Anterior cingulate cortex (tissue), 58 donors: ENCODE measurements around the gene HOATZ.

Experiments used
- DNase-seq, 58 donors: peaks; one replicate each; lab custom pipeline; 2025; lab: John Stamatoyannopoulos, UW

HOATZ gene

DNA sequence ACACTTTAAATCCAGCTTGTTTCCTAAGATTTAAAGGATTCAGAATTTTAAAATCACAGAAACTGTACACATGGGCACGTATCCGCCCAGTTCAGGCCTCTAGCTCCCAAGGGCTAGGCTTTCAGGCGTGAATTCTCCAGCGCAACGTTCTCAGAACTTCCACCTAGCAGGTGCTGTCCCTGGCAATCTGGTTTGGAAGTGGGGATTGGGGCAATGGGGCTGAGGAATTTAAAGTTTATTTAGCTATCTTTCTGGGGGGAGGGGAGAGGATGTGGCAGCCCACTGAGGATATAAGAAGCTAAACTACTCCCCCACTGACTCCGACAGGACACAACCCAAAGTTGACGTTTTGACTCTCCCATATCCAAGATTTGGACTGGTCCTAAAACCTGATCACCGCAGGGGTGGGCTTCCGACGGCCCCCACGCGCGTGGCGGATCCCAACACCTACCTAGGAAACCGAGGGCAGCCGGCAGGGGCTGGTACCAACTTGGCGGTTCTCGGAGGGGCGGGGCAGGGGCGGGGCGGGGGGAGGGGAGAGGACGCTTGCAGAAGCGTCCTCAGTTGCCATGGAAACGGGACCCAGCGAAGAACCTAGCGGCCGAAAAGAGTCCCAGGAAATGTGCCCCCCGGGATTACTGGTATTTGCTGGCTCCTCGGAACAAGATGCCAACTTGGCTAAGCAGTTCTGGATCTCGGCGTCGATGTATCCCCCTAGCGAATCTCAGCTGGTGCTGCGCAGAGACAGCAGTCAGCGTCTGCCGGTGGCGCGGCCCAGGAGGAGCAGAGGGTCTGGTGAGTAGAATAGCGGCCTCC is at the start of gene HOATZ:
HOATZ (plus strand) TSS at position 563 of the 816 bp plus-strand sequence; CDS start at position 570, 7 bp downstream.
- DNase-seq: peak in 9 of 58 donors; percentile 3 to 47 (median 18)

DNA sequence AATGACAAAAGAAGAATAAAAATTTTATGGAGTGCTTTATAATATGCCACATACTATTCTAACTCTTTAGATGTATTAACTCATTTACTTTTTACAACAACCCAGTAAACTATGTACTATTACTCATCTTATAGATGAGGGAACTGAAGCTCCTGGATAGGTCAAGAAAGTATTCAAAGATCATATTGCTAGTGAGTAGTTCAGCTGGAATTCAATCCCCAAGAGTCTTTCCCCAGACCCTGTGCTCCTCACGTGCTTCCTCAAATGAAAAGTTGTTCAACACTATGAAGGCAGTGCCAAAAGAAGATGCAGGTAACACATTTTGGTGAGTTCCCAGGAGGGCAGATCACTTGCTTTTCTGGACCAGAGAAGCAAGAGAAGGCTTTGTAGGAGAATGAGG is 49.2 kb upstream of the HOATZ start:
- no peak for DNase-seq

DNA sequence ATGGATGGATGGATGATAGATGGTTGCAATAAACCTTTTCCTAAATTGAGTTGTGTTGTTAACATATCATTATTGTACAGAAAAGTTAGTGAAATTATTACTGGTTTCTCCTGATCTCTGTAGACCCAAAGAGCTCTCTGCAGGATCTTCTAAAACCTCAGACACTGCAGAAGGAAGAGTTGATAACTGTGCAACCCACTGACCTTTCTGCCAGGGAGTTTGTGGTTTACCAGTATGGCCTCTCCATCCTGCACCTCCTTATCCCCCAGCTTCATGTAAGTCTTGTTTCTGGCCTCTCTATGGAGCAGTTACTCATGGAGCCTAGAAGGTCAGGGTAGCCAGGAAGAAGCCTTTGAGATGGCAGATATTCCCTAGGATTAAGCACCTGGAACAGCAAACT is 48.0 kb upstream of the HOATZ start:
- no peak for DNase-seq

DNA sequence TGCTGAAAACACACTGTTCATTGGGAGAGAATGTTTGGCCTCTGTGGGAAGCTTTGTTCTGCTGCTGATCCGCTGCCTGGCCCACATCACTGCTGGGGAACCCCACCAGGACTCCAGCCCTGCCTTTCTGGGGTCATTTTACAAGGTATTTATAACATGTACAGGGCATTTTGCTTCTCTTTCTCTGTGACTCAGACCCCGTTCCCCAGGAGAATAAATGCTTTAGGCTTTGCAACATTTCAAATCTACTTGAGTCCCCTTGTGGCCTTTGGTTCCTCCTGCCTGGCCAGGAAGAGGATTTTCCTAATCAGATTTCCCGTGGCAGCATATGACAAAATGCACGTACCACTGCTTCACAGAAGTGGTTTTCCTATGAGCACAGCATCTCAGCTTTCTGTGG is 45.4 kb upstream of the HOATZ start:
- no peak for DNase-seq

DNA sequence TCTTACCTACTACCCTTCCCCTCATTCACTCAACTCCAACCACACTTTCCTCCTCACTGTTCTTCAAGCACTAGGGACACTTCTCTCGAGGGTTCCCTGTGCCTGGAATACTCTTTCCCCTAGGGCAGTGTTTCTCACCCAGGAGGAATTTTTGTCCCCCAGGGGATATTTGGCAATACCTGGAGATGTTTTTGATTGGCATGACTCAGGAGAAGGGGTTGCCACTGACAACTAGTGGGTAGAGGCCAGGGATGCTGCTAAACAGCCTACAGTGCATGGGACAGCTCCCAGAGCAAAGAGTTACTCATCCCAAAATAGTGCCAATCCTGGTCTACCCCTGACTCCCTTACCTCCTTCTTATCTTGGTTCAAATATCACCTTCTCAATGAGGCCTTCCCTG is 42.4 kb upstream of the HOATZ start:
- no peak for DNase-seq

DNA sequence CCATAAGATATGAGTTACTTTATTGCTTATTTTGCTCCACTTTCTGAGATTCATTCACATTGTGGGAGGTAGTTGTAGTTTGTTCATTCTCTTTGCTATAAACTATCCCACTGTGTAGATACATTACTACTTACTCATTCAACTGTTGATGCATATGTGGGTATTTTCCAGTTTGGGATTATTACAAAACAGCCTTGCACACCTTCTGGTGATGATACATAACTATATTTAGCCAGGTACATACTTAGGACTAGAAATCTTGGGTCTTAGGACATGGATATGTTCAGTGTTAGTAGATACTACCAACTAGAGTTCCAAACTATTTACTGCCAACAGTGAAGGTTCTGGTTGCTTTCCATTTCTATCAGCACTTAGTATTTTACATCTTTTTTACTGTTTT is 40.1 kb upstream of the HOATZ start:
- no peak for DNase-seq

DNA sequence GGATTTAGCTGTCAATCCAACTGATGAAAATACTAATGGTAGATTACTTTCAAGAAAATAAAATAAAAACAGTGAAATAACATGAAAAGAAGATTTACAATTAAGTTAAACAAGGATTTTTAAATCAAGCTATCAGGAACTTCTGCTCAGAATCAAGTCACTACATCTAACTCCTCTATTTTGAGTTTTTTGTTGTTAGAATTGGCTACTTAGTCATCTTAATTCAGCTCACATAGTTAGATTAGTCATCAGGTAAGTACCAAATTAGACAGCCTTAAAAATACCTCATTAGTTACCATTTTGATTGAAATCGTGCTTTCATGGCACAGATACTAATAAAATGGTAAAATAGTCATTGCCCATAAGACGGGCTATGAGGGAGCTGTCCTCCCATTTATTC is 38.2 kb upstream of the HOATZ start:
- no peak for DNase-seq

DNA sequence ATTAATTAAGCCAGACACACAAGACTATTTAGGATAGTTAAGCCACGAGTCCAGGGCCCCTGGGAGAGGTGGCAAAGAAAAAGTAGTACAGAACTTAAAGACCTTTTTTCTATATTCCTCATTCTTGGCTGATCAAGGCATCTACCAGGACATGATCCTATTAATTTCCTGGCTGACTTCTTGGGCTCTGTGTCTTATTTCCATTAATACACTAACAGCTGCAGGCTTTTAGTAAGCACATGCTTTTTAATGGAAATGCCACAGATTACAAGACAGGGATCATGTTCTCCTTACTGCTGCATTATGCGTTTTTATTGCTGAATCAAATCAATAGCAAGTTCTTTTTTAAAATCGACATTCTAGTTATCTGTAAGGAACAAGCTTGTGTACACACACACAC is 37.6 kb upstream of the HOATZ start:
- no peak for DNase-seq

DNA sequence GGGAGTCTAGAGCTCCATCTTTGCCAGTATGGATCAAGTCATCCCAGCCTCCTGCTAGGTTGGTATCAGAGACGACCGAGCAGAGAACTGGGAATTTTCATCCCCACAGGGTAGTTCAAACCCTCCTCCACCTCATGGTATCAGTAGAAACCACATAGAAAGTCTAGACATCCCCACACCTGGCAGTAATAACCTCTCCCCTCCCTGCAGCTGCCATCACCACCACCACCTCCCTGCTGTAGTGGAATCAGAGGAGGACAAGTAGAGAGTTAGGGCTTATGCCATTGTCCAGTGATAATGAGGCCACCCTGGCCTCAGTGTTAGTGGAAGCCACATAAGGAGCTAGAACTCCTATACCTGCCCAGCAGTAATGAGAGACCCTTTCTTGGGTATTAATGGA is 36.7 kb upstream of the HOATZ start:
- no peak for DNase-seq

DNA sequence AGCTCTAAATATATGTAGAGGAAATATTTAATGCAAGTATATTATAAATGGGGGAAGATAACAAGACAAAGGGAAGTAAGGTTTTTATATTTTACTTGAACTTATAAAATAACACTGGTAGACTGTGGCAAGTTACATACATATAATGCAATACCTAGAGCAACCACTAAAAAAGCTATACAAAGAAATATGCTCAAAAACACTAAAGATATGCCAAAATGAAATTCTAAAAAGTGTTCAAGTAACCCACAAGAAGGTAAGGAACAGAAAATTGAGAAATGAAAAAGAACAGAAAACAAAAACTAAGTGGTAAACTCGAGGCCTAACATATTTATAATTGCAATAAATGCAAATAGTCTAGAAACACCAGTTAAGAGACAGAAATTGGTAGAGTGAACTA is 34.9 kb upstream of the HOATZ start:
- DNase-seq: no peak

DNA sequence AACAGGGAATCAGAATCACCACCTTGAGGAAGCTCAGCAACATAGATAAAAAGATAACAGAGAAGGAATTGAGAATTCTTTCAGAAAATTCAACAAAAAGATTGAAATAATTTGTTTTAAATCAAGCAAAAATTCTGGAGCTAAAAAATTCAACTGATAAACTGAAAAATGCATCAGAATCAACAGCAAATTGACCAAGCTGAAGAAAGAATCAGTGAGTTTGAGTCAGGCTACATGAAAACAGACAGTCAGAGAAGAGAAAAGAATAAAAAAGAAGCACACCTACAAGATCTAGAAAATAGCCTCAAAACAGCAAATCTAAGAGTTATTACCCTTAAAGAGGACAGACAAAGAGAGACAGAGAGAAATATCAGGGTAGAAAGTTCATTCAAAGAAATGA is 31.1 kb upstream of the HOATZ start:
- no peak for DNase-seq

DNA sequence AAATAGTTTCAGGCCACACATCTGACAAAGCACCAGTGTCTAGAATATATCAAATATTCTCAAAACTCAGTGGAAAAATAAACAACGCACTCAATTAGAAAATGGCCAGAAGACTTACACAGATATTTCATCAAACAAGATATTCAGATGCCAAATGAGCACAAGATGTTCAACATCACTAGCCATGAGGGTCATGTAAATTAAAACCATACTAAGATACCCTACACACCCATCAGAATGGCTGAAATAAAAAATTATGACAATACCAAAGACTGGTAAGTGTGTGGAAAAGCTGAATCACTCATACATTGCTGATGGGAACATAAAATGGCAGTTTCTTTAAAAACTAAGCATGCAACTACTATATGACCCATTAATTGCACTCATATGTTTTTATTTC is 24.1 kb upstream of the HOATZ start:
- no peak for DNase-seq

DNA sequence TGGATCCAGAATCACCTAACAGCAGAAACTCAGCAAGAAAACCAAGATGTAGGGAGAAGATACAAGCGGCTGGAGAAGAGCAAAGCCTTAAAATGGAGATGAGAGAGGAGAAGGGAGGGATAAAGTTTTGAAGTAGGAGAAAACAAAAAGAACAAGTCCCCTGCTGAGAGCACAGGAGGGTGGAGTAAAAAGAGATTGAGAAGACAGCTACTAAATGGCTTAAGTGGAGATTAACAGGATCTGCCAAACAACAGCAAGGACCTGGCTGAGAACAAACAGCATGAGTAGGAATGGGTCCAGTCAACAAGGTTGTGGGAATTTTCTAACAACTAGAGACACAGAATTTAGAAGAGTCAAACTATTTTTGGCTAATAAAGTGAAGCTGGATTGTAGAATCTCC is 20.5 kb upstream of the HOATZ start:
- DNase-seq: no peak

DNA sequence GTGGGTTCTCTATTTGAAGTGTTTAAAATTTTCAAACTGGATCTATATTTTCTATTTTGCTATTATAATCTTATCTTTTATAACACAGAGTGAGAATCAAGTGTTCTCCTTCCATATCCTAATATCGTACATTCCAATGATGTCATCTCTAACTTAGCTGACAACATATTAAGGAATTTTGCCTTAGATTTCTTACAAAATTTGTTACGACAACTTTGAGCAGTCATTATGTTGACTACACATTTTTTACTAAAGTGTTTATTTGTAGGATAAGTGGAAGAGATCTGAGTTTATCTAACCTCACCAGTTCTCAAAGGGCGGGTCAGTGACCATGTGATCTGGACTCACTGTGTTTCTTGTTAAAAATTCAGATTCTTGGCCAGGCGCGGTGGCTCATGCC is 15.1 kb upstream of the HOATZ start:
- no peak for DNase-seq

DNA sequence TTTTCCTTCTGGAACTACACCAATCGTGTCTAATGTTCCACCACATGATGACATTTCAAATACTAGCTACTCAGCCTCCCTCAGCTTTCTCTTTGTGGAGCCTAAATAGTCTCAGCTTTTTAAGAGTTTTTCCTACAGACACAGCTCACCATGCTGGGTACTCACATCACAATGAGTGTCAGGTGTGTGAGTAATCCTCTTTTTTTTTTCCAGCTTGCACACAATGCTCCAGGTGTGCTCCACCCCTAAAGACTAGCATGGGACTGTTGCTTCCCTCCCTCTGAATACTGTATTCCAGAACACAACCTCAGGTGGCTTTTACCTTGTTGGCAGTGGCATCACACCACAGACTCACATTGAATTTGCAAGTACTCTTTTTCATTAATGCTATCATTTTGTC is 14.1 kb upstream of the HOATZ start:
- DNase-seq: no peak

DNA sequence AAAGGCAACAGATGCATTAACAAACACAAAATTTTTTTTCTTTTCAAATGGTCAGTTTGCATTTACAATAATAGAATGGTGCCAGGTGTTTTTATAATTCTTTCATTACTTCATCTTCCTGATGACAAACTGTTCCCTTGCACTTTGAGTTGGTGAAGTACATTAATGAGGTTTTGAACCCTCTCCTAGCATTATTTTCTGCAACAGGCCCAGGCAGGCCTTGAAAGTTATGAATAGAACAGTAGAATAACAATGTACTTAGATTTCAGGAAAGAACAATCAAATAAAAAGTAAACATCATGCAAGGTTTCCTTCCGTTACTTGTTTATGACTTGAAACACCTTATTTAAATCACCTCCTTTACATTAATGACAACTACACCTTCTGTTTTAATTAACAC is 12.0 kb upstream of the HOATZ start:
- no peak for DNase-seq

DNA sequence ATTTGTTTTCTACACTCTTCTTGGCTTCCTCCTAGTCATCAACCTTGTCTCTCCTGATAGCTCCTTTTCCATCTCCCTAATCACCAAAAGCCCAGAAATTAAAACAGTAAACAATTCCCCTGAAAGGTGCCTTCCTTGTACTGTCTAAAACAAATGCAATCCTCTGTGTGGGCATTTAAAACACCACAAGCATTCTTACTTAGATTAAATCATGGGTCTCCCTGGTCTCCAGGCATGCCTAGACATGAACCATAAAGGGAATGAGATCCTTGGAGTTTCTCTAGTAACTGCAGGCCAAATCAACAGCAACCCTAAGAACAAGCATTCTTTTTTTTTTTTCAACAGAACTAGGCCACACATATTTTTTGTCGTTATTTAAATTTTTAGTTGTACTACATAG is 4.3 kb upstream of the HOATZ start:
- no peak for DNase-seq

DNA sequence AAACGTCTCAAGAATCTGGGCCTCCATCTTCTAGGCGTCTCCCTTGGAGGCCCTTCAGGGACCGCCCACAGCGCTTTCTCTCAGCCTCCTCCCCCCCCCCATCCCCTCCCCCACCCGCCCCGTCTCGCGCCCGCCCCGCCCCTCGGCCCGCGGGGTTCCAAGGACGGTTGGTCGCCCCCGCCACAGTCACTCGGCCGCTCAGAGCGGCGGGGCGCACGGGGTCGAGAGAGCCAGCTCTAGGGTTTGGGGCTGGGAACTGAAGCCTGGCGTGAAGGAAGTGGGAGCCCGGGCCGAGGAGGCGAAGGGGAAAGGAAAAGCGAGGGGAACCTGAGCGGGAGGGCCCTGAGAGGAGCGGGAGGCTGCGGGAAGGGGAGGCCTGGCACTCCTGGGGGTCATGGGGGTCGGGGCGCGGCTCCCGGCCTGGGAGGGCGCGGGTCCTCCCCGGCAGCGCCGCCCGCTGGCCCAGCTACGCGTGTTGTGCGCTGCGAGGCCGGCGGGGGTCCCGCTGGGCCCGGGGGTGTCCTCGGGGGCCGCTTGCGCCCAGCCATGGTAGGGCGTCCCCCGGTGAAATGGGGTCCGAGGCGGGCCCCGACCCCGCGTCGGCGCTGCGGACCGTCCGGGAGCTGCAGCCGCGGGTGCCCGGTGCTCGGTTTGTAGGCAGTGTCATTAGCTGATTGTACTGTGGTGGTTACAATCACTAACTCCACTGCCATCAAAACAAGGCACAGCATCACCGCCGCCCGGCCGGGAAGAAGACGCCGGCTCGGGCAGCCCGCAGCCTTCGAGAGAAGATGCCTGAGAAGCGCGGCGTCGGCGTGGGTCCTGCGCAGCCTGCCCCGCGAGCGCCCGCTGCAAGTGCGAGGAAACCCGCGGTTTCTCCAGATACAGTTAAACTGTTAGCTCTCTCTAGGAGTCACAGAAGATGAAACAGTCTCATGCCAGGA is 2.0 kb upstream of the HOATZ start, which contains the start of gene BTG4:
BTG4 (minus strand) TSS at position 91 of the 944 bp plus-strand sequence. CDS start 13,610 bp downstream, outside the sequence.
- peak in 5 of 58 donors; percentile 5 to 29 (median 12) for DNase-seq

DNA sequence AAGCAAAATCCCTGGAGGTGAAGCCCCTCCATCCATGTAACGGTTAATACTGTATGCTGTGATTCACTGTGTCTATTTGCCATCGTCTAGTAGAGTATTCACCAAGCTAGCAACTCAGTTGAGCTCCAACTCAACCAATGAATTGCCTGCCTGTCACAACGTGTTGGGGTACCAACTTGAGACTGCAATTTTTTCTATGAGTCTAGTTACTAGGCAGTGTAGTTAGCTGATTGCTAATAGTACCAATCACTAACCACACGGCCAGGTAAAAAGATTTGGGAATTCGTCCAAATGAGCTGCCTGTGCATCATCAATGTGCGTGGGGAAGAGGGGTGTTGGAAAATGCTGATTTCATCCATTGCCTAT is 1.4 kb upstream of the HOATZ start:
- no peak for DNase-seq

DNA sequence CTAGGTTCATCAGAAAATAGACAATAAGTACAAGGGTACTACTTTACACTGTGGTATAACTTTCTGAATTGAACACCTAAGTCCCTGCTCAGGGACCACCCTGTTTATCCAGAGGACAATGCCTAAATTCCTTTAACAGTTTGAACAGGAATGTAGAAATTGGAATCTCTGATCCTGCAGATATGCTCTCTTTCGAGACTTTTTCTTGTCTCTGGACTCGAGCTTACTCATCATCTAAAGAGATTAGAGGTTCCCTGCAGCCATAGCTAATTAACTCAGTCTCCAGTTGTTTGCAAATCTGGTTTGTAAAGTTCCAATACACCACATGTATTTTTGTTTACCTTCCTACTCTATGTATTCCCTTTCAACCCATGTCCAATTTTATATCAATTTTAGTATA is 1.0 kb downstream of the HOATZ start:
- DNase-seq: no peak

DNA sequence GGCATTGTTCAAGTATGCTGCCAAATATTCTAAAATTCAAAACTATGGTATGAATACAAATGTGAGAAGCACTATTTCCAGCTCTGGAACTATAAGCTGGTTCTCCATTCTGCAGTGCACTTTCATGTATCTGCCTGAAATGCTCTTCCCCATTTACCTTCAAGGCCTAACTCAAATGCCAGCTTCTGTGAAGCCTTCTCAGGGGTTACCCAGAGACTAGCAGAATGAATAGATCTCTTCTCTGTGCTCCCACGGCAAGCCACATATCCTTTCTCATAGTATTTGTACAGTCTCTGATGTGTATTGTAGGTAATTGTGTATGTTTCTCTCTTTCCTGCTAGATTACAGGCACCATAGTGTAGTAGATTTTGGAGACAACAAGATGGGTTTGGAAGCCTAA is 4.1 kb downstream of the HOATZ start:
- DNase-seq: no peak

DNA sequence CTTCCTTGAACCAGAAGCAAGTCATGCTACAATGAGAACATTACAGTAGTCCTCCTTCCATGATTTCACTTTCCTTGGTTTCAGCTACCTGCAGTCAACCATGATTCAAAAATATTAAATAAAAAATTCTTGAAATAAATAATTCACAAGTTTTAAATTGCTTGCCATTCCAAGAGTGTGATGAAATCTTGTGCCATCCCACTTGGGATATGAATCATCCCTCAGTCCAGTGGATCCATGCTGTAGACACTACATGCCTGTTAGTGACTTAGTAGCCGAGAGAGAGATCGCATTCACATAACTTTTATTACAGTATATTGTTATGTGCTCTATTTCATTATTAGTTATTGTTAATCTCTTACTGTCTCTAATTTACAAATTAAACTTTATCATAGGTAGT is 6.0 kb downstream of the HOATZ start:
- DNase-seq: no peak
